ENCODE measurements around the gene IGSF9.

Gene IGSF9

DNA sequence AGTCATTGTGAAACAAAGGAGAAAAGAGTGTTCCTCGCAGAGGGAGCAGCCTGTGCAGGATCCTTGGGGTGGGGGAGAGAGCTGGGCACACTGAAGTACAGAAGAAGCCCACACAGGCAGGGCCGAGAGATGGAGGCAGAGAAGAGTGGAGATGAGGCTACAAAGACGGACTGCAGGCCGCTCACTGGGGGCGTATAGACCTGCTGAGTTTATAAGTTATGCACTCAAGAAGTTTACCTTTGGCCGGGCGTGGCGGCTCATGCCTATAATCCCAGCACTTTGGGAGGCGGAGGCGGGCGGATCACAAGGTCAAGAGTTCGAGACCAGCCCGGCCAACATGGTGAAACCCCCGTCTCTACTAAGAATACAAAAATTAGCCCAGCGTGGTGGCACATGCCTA lies 16.2 kb upstream of the IGSF9 start:
- ChIA-PET CTCF (no interaction called here), POLR2A (no interaction called here)
- peaks cover 0 to 6% (median 0%) of the 10 kb centered on the region in 5 experiments for H3K27me3 ChIP-seq (replicated peaks in 2 of 5; ENCODE audit: control insufficient read depth in 4 of 5, insufficient read depth in 5 of 5, low read length in 4 of 5)
- 95% methylated on average over 15 of the region's 15 CpGs for WGBS (ENCODE audit: insufficient coverage)
- H3K4me3 ChIP-seq (ENCODE audit: control insufficient read depth in 1 of 7, extremely low read depth in 1 of 7, insufficient read depth in 4 of 7, low read depth in 2 of 7, low read length in 6 of 7): no peak overlapping the region
- no peak for DNase-seq
- H3K4me1 ChIP-seq (ENCODE audit: control extremely low read depth in 1 of 4, control insufficient read depth in 4 of 4, insufficient read depth in 4 of 4, low read length in 3 of 4): no peaks in the 10 kb centered on the region
- no peak overlapping the region for H3K27ac ChIP-seq (ENCODE audit: insufficient read depth in 1 of 2, low read depth in 1 of 2, low read length in 2 of 2, poor library complexity in 1 of 2, severe bottlenecking in 2 of 2)
- no peaks in the 10 kb centered on the region for H3K36me3 ChIP-seq (ENCODE audit: control insufficient read depth in 4 of 4, insufficient read depth in 4 of 4, low read length in 3 of 4)
- peaks cover 0 to 1% (median 0%) of the 10 kb centered on the region in 5 experiments for H3K9me3 ChIP-seq (ENCODE audit: control extremely low read depth in 1 of 5, control insufficient read depth in 4 of 5, insufficient read depth in 2 of 5, low read depth in 1 of 5, low read length in 4 of 5)

DNA sequence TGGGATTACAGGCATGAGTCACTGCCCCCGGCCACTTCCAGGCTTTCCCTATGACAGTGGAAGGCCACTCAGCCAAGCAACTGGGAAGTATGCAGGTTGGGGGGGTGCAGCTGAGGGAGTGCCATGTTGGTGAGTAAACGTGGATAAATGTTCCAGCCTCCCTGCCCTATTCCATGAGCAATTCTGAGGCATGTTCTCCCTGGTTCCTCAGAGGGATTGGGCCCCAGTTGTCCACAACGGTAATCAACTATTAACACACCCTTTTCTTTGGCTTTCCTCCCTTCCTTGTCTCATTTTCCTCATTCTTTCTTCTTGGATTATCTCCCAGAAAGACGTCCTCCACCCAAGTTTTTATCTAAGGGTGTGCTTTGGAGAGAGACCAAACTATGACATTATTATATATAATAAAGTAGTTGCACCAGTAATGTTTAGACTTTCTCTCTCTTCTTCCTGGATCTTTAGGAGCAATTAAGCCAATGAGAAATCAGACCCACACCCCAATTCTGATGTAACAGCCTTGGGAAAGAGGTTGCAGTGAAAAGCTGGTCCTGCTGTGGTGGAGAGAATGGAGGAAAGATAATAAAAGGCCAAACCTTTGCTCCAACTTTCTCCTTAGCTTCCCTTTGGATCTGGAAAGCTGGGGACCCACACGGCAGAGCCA lies 15.4 kb upstream of the IGSF9 start:
- Histone ChIP-seq H3K9me3 (ENCODE audit: control extremely low read depth in 1 of 5, control insufficient read depth in 4 of 5, insufficient read depth in 2 of 5, low read depth in 1 of 5, low read length in 4 of 5) (peaks cover 0 to 1% (median 0%) of the 10 kb centered on the region in 5 experiments), H3K27ac (ENCODE audit: insufficient read depth in 1 of 2, low read depth in 1 of 2, low read length in 2 of 2, poor library complexity in 1 of 2, severe bottlenecking in 2 of 2) (no peak overlapping the region), H3K27me3 (replicated peaks in 2 of 5; ENCODE audit: control insufficient read depth in 4 of 5, insufficient read depth in 5 of 5, low read length in 4 of 5) (peaks cover 0 to 6% (median 0%) of the 10 kb centered on the region in 5 experiments), H3K36me3 (ENCODE audit: control insufficient read depth in 4 of 4, insufficient read depth in 4 of 4, low read length in 3 of 4) (no peaks in the 10 kb centered on the region), H3K4me3 (ENCODE audit: control insufficient read depth in 1 of 7, extremely low read depth in 1 of 7, insufficient read depth in 4 of 7, low read depth in 2 of 7, low read length in 6 of 7) (no peak overlapping the region), H3K4me1 (ENCODE audit: control extremely low read depth in 1 of 4, control insufficient read depth in 4 of 4, insufficient read depth in 4 of 4, low read length in 3 of 4) (no peaks in the 10 kb centered on the region)
- WGBS (ENCODE audit: insufficient coverage): 79% methylated on average over 2 of the region's 5 CpGs
- ChIA-PET POLR2A (no interaction called here), CTCF (no interaction called here)
- DNase-seq: no peak

DNA sequence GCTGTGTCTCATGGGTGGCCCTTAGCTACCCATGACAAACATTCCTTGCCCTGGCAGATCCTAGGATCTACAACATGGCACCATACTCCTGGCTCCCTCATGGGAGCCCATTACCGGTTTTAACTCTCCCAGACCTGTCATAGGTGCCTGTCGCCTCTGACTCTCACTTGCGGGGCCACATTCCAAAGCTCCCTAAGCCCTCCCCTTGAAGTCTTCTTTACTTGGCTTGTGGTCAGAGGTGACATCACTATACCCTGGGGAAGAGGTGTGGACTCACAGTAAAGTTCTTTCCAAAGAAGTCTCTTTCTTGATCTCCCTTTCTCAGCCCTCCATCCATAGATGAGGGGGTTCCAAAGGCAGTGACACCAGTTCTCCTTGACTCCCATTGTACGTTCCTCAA lies 14.0 kb upstream of the IGSF9 start:
- CTCF ChIA-PET: interaction anchor here (0.8 to 1.6 kb wide), 3 partner anchors 10 to 20 kb away, joined by 3 to 4 read pairs (median 3); no protein-coding TSS in a partner anchor
- WGBS (ENCODE audit: insufficient coverage): 100% methylated on average over 2 of the region's 4 CpGs
- no peak for DNase-seq
- no peaks in the 10 kb centered on the region for H3K36me3 ChIP-seq (ENCODE audit: control insufficient read depth in 4 of 4, insufficient read depth in 4 of 4, low read length in 3 of 4)
- H3K27me3 ChIP-seq (replicated peaks in 2 of 5; ENCODE audit: control insufficient read depth in 4 of 5, insufficient read depth in 5 of 5, low read length in 4 of 5): peaks cover 0 to 4% (median 0%) of the 10 kb centered on the region in 5 experiments
- no peak overlapping the region for H3K27ac ChIP-seq (ENCODE audit: insufficient read depth in 1 of 2, low read depth in 1 of 2, low read length in 2 of 2, poor library complexity in 1 of 2, severe bottlenecking in 2 of 2)
- POLR2A ChIA-PET: no interaction called here
- H3K4me1 ChIP-seq (ENCODE audit: control extremely low read depth in 1 of 4, control insufficient read depth in 4 of 4, insufficient read depth in 4 of 4, low read length in 3 of 4): no peaks in the 10 kb centered on the region
- no peak overlapping the region for H3K4me3 ChIP-seq (ENCODE audit: control insufficient read depth in 1 of 7, extremely low read depth in 1 of 7, insufficient read depth in 4 of 7, low read depth in 2 of 7, low read length in 6 of 7)
- peaks cover 0 to 1% (median 0%) of the 10 kb centered on the region in 5 experiments for H3K9me3 ChIP-seq (ENCODE audit: control extremely low read depth in 1 of 5, control insufficient read depth in 4 of 5, insufficient read depth in 2 of 5, low read depth in 1 of 5, low read length in 4 of 5)

DNA sequence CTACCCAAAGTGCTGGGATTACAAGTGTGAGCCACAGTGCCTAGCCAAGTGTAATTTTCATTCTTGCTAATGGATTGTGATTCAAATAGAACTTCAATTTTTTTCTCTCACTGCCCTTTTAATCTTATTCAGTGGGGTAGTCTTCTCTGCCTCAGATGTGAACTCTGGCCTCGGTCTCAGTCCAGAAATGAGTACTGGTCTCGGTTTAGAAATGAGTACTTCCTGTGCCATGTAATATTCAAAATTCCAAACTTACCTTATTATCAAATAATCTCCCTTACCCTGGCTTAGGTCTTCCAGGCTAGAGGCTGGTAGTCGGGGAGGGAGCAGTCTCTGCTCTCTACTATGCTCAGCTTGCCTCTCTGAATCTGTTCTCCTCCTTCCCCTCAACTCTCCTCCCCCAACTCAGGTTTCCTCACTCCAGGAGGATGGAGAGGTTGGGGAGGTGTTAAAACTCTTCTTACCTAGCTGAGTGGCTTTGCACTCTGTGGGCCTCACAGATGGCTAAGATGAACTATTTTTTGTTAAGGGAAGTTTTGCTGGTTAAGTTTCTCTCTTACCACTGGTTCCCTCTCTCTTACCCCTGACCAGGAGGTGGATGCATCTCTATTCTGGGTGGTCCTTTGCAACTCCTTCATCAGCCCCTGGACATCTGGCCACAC lies 13.4 kb upstream of the IGSF9 start:
- H3K4me1 ChIP-seq (ENCODE audit: control extremely low read depth in 1 of 4, control insufficient read depth in 4 of 4, insufficient read depth in 4 of 4, low read length in 3 of 4): no peaks in the 10 kb centered on the region
- H3K4me3 ChIP-seq (ENCODE audit: control insufficient read depth in 1 of 7, extremely low read depth in 1 of 7, insufficient read depth in 4 of 7, low read depth in 2 of 7, low read length in 6 of 7): no peak overlapping the region
- no peak overlapping the region for H3K27ac ChIP-seq (ENCODE audit: insufficient read depth in 1 of 2, low read depth in 1 of 2, low read length in 2 of 2, poor library complexity in 1 of 2, severe bottlenecking in 2 of 2)
- no peak for DNase-seq
- H3K36me3 ChIP-seq (ENCODE audit: control insufficient read depth in 4 of 4, insufficient read depth in 4 of 4, low read length in 3 of 4): no peaks in the 10 kb centered on the region
- CTCF ChIA-PET: interaction anchor here (0.8 to 1.6 kb wide), 5 partner anchors 11 to 159 kb away, joined by 3 to 6 read pairs (median 3); no protein-coding TSS in a partner anchor
- no CpG with 5 or more reads among the region's 3 CpGs for WGBS (ENCODE audit: insufficient coverage)
- H3K9me3 ChIP-seq (ENCODE audit: control extremely low read depth in 1 of 5, control insufficient read depth in 4 of 5, insufficient read depth in 2 of 5, low read depth in 1 of 5, low read length in 4 of 5): peaks cover 0 to under 1% (median 0%) of the 10 kb centered on the region in 5 experiments
- H3K27me3 ChIP-seq (replicated peaks in 2 of 5; ENCODE audit: control insufficient read depth in 4 of 5, insufficient read depth in 5 of 5, low read length in 4 of 5): peaks cover 0 to 4% (median 0%) of the 10 kb centered on the region in 5 experiments
- POLR2A ChIA-PET: no interaction called here

DNA sequence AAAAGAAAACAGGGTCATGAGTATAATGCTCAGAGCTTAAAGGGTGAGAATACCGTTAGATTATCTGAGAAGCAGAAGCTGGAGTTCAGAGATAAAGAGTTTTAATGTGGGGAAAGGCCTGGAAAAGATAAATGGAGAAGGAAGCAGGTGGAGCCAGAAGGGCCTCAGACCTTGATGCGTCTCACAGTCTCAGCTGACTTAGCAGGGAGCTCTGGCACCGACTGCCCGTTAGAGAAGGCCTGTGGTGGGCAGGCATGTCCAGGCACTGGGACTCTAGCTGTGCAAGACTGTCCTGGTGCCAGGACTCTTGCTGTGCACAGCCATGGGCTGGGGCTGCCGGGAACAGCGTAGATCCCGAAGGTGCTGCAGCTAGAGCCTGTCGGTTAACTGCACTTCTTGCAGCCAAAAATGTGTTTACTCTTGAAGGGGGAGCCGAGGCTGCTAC lies 12.4 kb upstream of the IGSF9 start:
- Histone ChIP-seq H3K27me3 (replicated peaks in 2 of 5; ENCODE audit: control insufficient read depth in 4 of 5, insufficient read depth in 5 of 5, low read length in 4 of 5) (peaks cover 0 to 6% (median 0%) of the 10 kb centered on the region in 5 experiments), H3K4me3 (ENCODE audit: control insufficient read depth in 1 of 7, extremely low read depth in 1 of 7, insufficient read depth in 4 of 7, low read depth in 2 of 7, low read length in 6 of 7) (no peak overlapping the region), H3K36me3 (ENCODE audit: control insufficient read depth in 4 of 4, insufficient read depth in 4 of 4, low read length in 3 of 4) (no peaks in the 10 kb centered on the region), H3K27ac (ENCODE audit: insufficient read depth in 1 of 2, low read depth in 1 of 2, low read length in 2 of 2, poor library complexity in 1 of 2, severe bottlenecking in 2 of 2) (no peak overlapping the region), H3K9me3 (ENCODE audit: control extremely low read depth in 1 of 5, control insufficient read depth in 4 of 5, insufficient read depth in 2 of 5, low read depth in 1 of 5, low read length in 4 of 5) (no peaks in the 10 kb centered on the region), H3K4me1 (ENCODE audit: control extremely low read depth in 1 of 4, control insufficient read depth in 4 of 4, insufficient read depth in 4 of 4, low read length in 3 of 4) (no peaks in the 10 kb centered on the region)
- 66% methylated on average over 9 of the region's 9 CpGs for WGBS (ENCODE audit: insufficient coverage)
- ChIA-PET POLR2A (no interaction called here), CTCF (interaction anchor here (1.2 to 1.6 kb wide), 3 partner anchors 19 to 158 kb away, joined by 3 to 6 read pairs (median 4); no protein-coding TSS in a partner anchor)
- DNase-seq: peak; percentile 25 to 67 (median 45)

DNA sequence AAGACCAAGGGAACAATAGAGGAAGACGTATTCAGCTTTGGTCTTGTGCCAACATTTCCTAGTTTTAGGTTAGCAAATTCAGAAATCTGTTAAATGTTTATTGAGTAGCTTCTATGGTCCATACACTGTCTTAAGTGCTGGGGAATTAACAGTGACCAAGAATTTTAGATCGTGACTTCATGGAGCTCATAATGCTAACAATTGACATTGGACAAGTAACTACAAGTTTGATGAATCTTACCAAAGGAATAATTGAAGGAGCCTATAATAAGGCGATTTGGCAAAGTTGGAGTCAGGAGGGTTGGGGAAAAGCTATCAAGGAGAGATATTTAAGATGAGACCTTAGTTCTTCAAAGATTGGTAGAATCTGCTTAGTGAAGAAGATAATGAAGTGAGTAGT lies 10.0 kb upstream of the IGSF9 start:
- ChIA-PET POLR2A (no interaction called here), CTCF (interaction anchor here (1.3 to 2.6 kb wide), 3 partner anchors 9 to 157 kb away, joined by 5 to 8 read pairs (median 7); partner anchors contain the start of gene IGSF9)
- H3K27ac ChIP-seq (ENCODE audit: insufficient read depth in 1 of 2, low read depth in 1 of 2, low read length in 2 of 2, poor library complexity in 1 of 2, severe bottlenecking in 2 of 2): no peak overlapping the region
- H3K36me3 ChIP-seq (ENCODE audit: control insufficient read depth in 4 of 4, insufficient read depth in 4 of 4, low read length in 3 of 4): no peaks in the 10 kb centered on the region
- 100% methylated on average over 3 of the region's 3 CpGs for WGBS (ENCODE audit: insufficient coverage)
- peaks cover 0 to 7% (median 0%) of the 10 kb centered on the region in 5 experiments for H3K27me3 ChIP-seq (replicated peaks in 2 of 5; ENCODE audit: control insufficient read depth in 4 of 5, insufficient read depth in 5 of 5, low read length in 4 of 5)
- H3K4me1 ChIP-seq (ENCODE audit: control extremely low read depth in 1 of 4, control insufficient read depth in 4 of 4, insufficient read depth in 4 of 4, low read length in 3 of 4): no peaks in the 10 kb centered on the region
- DNase-seq: no peak
- H3K4me3 ChIP-seq (ENCODE audit: control insufficient read depth in 1 of 7, extremely low read depth in 1 of 7, insufficient read depth in 4 of 7, low read depth in 2 of 7, low read length in 6 of 7): no peak overlapping the region
- no peaks in the 10 kb centered on the region for H3K9me3 ChIP-seq (ENCODE audit: control extremely low read depth in 1 of 5, control insufficient read depth in 4 of 5, insufficient read depth in 2 of 5, low read depth in 1 of 5, low read length in 4 of 5)

All from common myeloid progenitor, CD34-positive (primary cell).